ENCODE measurements around the gene ICAM1. TPM values are rescaled to one million over a fixed set of nuclear protein-coding genes. Genes with fewer than 3 reads are reported as not detected.

ICAM1 gene
- total and polyA plus RNA-seq, 8 donors, result 15.4 to 497 (median 18.3) TPM

- peak overlapping the region; percentile 2 to 33 for H3K27ac ChIP-seq
- H3K4me1 ChIP-seq, result peaks cover 47 to 99% of the 10 kb centered on the region in 2 donors
- no peaks in the 10 kb centered on the region for H3K9me3 ChIP-seq
- peaks cover 0 to 26% of the 10 kb centered on the region in 2 donors for H3K36me3 ChIP-seq
- no peak for TF ChIP-seq CTCF (IDR thresholded peaks at IDR 0.05)
- peak; percentile 6 for ATAC-seq
- peak in 3 of 4 donors; percentile 52 to 82 (median 76) for DNase-seq
- intact Hi-C loops (cut with DNase I), result no loop called here
- peaks cover 14 to 65% of the 10 kb centered on the region in 2 donors for H3K27me3 ChIP-seq
- H3K4me3 ChIP-seq, result peak overlapping the region; percentile 48
These were observed 17.8 kb downstream of the ICAM1 start for GRCh38 chr19:10288662-10289166.

GRCh38 chr19:10289167-10289835 lies 18.4 kb downstream of the ICAM1 start:
- Histone ChIP-seq H3K4me3 (peak overlapping the region; percentile 48), H3K27ac (peak overlapping the region; percentile 2 to 33), H3K36me3 (peaks cover 0 to 20% of the 10 kb centered on the region in 2 donors), H3K4me1 (peaks cover 47 to 98% of the 10 kb centered on the region in 2 donors), H3K27me3 (peaks cover 19 to 71% of the 10 kb centered on the region in 2 donors), H3K9me3 (no peaks in the 10 kb centered on the region)
- DNase-seq (peak; percentile 52 to 85 (median 66)), ATAC-seq (peak; percentile 4)
- no peak for TF ChIP-seq CTCF (IDR thresholded peaks at IDR 0.05)
- intact Hi-C loops (cut with DNase I), result no loop called here

GRCh38 chr19:10289836-10290356 lies 19.0 kb downstream of the ICAM1 start, which contains the start of gene ICAM5:
TSS of gene ICAM5 (plus strand) at chr19:10289952. CDS start at chr19:10290044, 92 bp downstream.
- Histone ChIP-seq H3K27me3 (peaks cover 25 to 77% of the 10 kb centered on the region in 2 donors), H3K9me3 (no peaks in the 10 kb centered on the region), H3K4me1 (peaks cover 47 to 98% of the 10 kb centered on the region in 2 donors), H3K4me3 (peak within 1 kb of the TSS; percentile 48), H3K27ac (peak within 1 kb of the TSS; percentile 18 to 33), H3K36me3 (peaks cover 0 to 14% of the 10 kb centered on the region in 2 donors)
- peak in 2 of 4 donors; percentile 50 to 86 for DNase-seq
- no peak for TF ChIP-seq CTCF (IDR thresholded peaks at IDR 0.05)
- intact Hi-C loops (cut with DNase I), result no loop called here
- ATAC-seq, result peak; percentile 0

- ATAC-seq (no peak), DNase-seq (peak in 1 of 4 donors; percentile 71)
- H3K36me3 ChIP-seq, result peaks cover 0 to 9% of the 10 kb centered on the region in 2 donors
- intact Hi-C loops (cut with DNase I), result no loop called here
- H3K9me3 ChIP-seq, result no peaks in the 10 kb centered on the region
- TF ChIP-seq CTCF (IDR thresholded peaks at IDR 0.05), result no peak
- no peak overlapping the region for H3K27ac ChIP-seq
- peaks cover 30 to 83% of the 10 kb centered on the region in 2 donors for H3K27me3 ChIP-seq
- peak overlapping the region; percentile 48 for H3K4me3 ChIP-seq
- peaks cover 45 to 98% of the 10 kb centered on the region in 2 donors for H3K4me1 ChIP-seq
These were observed 19.5 kb downstream of the ICAM1 start for GRCh38 chr19:10290357-10290875.
